Hepatocyte (in vitro differentiated cells): ENCODE measurements around the gene HAND1. TPM values are rescaled to one million over a fixed set of nuclear protein-coding genes. Genes with fewer than 3 reads are reported as not detected.

Experiments used
- DNase-seq: peaks from one replicate; pipeline ENCODE4 v3.0.0-alpha.2; 2016; ENCODE audit warnings: low spot score
- H2AFZ ChIP-seq: fragments of 200-600 bp; sonication (generic); 2 replicates; pipeline ENCODE4 v1.6.0; 2016; ENCODE audit warnings: antibody characterized with exemption, mild to moderate bottlenecking
- H3K27ac ChIP-seq: fragments of 200-600 bp; sonication (generic); 2 replicates; pipeline ENCODE4 v1.5.1; 2016; ENCODE audit warnings: mild to moderate bottlenecking
- H3K27me3 ChIP-seq: fragments of 200-600 bp; sonication (generic); 2 replicates; pipeline ENCODE4 v1.6.1; 2016
- H3K36me3 ChIP-seq: fragments of 200-600 bp; sonication (generic); replicated peaks from 2 replicates; pipeline ENCODE4 v1.5.1; 2016; ENCODE audit warnings: low read depth; ENCODE audit not compliant: insufficient read depth
- H3K4me1 ChIP-seq: fragments of 200-600 bp; sonication (generic); 2 replicates; pipeline ENCODE4 v1.5.1; 2016; ENCODE audit warnings: mild to moderate bottlenecking, moderate library complexity; ENCODE audit not compliant: insufficient read depth
- H3K4me2 ChIP-seq: fragments of 200-600 bp; sonication (generic); 2 replicates; pipeline ENCODE4 v1.6.0; 2016
- H3K4me3 ChIP-seq: fragments of 200-600 bp; sonication (generic); 2 replicates; pipeline ENCODE4 v1.5.1; 2016; ENCODE audit warnings: mild to moderate bottlenecking
- H3K79me2 ChIP-seq: fragments of 200-600 bp; sonication (generic); 2 replicates; pipeline ENCODE4 v1.6.0; 2017; ENCODE audit warnings: mild to moderate bottlenecking
- H3K9me2 ChIP-seq: fragments of 200-600 bp; sonication (generic); replicated peaks from 2 replicates; pipeline ENCODE4 v1.6.0; 2017; ENCODE audit warnings: mild to moderate bottlenecking; ENCODE audit not compliant: insufficient read depth
- H3K9me3 ChIP-seq: fragments of 200-600 bp; sonication (generic); 2 replicates; pipeline ENCODE4 v1.5.1; 2016; ENCODE audit warnings: low read depth, mild to moderate bottlenecking
- H4K20me1 ChIP-seq: fragments of 200-600 bp; sonication (generic); 2 replicates; pipeline ENCODE4 v1.6.0; 2016; ENCODE audit warnings: mild to moderate bottlenecking; ENCODE audit not compliant: insufficient read depth, poor library complexity, severe bottlenecking
- CTCF ChIP-seq: fragments of 200-600 bp; sonication (generic); IDR thresholded peaks from 2 replicates; pipeline ENCODE4 v1.5.1; 2016; ENCODE audit warnings: antibody characterized with exemption, mild to moderate bottlenecking; ENCODE audit not compliant: poor library complexity
- EZH2 ChIP-seq: fragments of 200-600 bp; sonication (generic); IDR thresholded peaks from 2 replicates; pipeline ENCODE4 v1.6.1; 2016; ENCODE audit warnings: antibody characterized with exemption, mild to moderate bottlenecking, borderline replicate concordance
- EZH2phosphoT487 ChIP-seq: fragments of 200-600 bp; sonication (generic); IDR thresholded peaks from one replicate; pipeline ENCODE4 v1.6.1; 2018; ENCODE audit warnings: antibody characterized with exemption, mild to moderate bottlenecking, low read depth, moderate library complexity; ENCODE audit not compliant: unreplicated experiment, severe bottlenecking
- WGBS: methylation state at CpG from one replicate; pipeline ENCODE4 v1.1.6; 2016; ENCODE audit warnings: low lambda C conversion rate; ENCODE audit errors: missing lambda C conversion rate; 5-methylcytosine and 5-hydroxymethylcytosine counted together
- polyA plus RNA-seq: library from polyadenylated mRNA; unstranded; fragments of >200 nt; fragmentation: Nextera tagmentation; extraction: Ambion mirVana; gene quantifications from 2 replicates; pipeline ENCODE4 v1.2.1, GENCODE V29; 2016
- total RNA-seq: library from RNA; depleted of rRNA; stranded (reverse); fragments of >200 nt; gene quantifications from 2 replicates; pipeline ENCODE4 v1.2.3, GENCODE V29; 2014

HAND1 gene
- total and polyA plus RNA-seq, 2 experiments from 2014 or later, result 39.2 to 118 TPM

- Histone ChIP-seq H3K9me3 (no peaks in the 10 kb centered on the region), H3K27me3 (no peaks in the 10 kb centered on the region), H4K20me1 (no peaks in the 10 kb centered on the region), H3K9me2 (no peaks in the 10 kb centered on the region), H3K27ac (no peak overlapping the region), H3K4me2 (no peak overlapping the region), H3K4me1 (no peaks in the 10 kb centered on the region), H3K79me2 (no peaks in the 10 kb centered on the region), H3K36me3 (no peaks in the 10 kb centered on the region), H2AFZ (no peak overlapping the region), H3K4me3 (no peak overlapping the region)
- 87% methylated on average over 4 of the region's 4 CpGs for WGBS
- DNase-seq, result no peak
- TF ChIP-seq EZH2phosphoT487 (no peak), CTCF (no peak), EZH2 (no peak)
These were observed 47.6 kb downstream of the HAND1 start for GRCh38 chr5:154430466-154430865.

GRCh38 chr5:154429341-154429740, 48.7 kb downstream of the HAND1 start:
- Histone ChIP-seq H3K4me2 (no peak overlapping the region), H2AFZ (no peak overlapping the region), H3K9me2 (no peaks in the 10 kb centered on the region), H3K9me3 (no peaks in the 10 kb centered on the region), H4K20me1 (no peaks in the 10 kb centered on the region), H3K4me3 (no peak overlapping the region), H3K36me3 (no peaks in the 10 kb centered on the region), H3K4me1 (no peaks in the 10 kb centered on the region), H3K27ac (no peak overlapping the region), H3K27me3 (no peaks in the 10 kb centered on the region), H3K79me2 (no peaks in the 10 kb centered on the region)
- TF ChIP-seq CTCF (no peak), EZH2phosphoT487 (no peak), EZH2 (no peak)
- DNase-seq, result no peak
- 100% methylated on average over 1 of the region's 1 CpG for WGBS

- Histone ChIP-seq H3K4me1 (no peaks in the 10 kb centered on the region), H3K4me2 (no peak overlapping the region), H3K27me3 (no peaks in the 10 kb centered on the region), H4K20me1 (no peaks in the 10 kb centered on the region), H3K4me3 (no peak overlapping the region), H3K36me3 (no peaks in the 10 kb centered on the region), H3K9me2 (no peaks in the 10 kb centered on the region), H3K9me3 (no peaks in the 10 kb centered on the region), H2AFZ (no peak overlapping the region), H3K27ac (no peak overlapping the region), H3K79me2 (no peaks in the 10 kb centered on the region)
- no peak for DNase-seq
- WGBS, result 96% methylated on average over 3 of the region's 3 CpGs
- no peak for TF ChIP-seq EZH2phosphoT487
- TF ChIP-seq EZH2, result no peak
- TF ChIP-seq CTCF, result no peak
These were observed 49.8 kb downstream of the HAND1 start for GRCh38 chr5:154428208-154428607.

Other genes with a start within 250 kb of the HAND1 start
- 21.6 and 43.7 TPM in 2 replicates for gene SAP30L, start 32.2 kb downstream of the HAND1 start, total RNA-seq
- 39.4 and 45.6 TPM in 2 replicates for gene SAP30L, start 32.2 kb downstream of the HAND1 start, polyA plus RNA-seq